GM12891 (cell line): ENCODE measurements around the gene PFKFB3.

ENCODE experiments used
- POLR2A ChIP-seq: IDR thresholded peaks from 2 replicates; pipeline ENCODE4 v1.6.1; 2011; ENCODE audit warnings: low read depth, low read length, control low read depth
- POLR2AphosphoS5 ChIP-seq: IDR thresholded peaks from 2 replicates; pipeline ENCODE4 v1.6.1; 2011; ENCODE audit warnings: low read depth, low read length, control low read depth

DNA sequence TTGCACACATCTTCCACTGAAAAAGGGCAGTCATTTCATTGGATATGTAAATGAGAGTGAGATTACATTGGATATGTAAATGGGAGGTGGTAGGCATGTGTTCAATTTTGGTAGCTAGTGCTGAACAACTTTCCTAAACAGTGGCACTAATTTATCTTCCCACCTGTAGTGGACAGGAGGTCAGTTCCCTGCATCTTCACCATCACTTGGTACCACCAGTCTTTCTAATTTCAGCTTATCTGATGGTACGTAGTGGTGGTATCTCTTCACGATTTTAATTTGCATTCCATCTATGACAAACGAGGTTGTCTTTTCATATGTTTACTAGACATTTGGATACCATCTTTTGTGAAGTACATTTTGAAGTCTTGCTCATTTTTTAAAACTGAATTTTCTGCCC is 58.1 kb downstream of the PFKFB3 start:
- TF ChIP-seq POLR2A, result no peak
- no peak for TF ChIP-seq POLR2AphosphoS5
